CD4-positive, alpha-beta T cell treated with Interleukin-12 subunit alpha and Interleukin-12 subunit beta, for 1 hour (primary cell): ENCODE measurements around the gene CA6.
A peak's percentile ranks its signal among the peaks of the same experiment; 100 is the strongest.
"Not testable (repeated sequence)": the region's sequence is repeated elsewhere in the genome, so short reads cannot be mapped to it uniquely, and the experiment has no call there.

ENCODE experiments used
- DNase-seq: peaks from one replicate; pipeline ENCODE4 v3.0.0-alpha.2; 2020

The CA6 gene

DNA sequence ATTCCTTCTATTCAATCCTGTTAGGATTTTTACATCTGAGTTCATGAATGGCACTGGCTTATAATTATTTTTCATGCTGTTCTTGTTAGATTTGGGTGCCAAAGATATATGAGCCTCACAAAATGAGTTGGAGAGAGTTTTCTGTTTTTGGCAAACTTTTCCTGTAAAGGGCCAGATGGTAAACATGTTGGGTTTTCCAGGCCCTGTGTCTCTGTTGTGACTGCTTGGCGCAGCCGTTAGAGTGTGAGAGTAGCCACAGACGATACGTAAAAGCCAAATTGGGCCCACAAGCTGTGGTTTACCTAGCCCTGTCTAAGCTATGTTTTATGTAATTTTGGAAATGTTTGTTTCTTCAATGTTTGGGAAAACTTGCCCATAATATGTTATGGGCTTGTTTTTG is 15.6 kb upstream of the CA6 start:
- no peak for DNase-seq

DNA sequence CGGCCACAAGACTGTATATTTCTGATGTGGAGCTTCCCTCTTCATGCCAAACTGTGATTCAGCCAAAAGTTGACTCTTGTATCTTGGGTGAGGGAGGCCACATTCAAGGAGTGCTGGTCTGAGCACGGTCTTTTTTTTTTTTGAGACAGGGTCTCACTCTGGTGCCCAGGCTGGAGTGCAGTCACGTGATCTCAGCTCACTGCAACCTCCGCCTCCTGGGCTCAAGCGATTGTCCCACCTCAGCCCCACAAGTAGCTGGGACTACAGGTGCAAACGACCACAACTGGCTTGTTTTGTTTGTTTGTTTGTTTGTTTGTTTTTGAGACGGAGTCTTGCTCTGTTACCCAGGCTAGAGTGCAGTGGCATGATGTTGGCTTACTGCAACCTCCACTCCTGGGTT is 8.6 kb upstream of the CA6 start:
- not testable (repeated sequence) for DNase-seq

DNA sequence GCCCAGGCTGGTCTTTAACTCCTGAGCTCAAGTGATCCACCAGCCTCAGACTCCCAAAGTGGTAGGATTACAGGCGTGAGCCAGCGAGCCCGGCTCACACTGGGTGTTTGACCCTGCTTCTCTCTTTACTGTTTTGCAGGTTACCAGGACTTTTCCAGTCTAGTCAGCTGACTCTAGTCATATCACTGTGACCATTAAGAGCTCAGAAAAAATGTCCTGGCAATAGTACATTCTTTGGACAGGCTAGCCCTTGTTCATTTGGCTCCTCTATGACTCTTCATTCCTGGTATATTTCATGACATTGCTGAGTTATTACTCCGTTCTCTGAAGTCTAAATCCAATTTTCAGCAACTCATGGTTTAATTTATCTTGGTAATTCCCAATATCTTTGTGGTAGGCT is 8.0 kb upstream of the CA6 start:
- no peak for DNase-seq

DNA sequence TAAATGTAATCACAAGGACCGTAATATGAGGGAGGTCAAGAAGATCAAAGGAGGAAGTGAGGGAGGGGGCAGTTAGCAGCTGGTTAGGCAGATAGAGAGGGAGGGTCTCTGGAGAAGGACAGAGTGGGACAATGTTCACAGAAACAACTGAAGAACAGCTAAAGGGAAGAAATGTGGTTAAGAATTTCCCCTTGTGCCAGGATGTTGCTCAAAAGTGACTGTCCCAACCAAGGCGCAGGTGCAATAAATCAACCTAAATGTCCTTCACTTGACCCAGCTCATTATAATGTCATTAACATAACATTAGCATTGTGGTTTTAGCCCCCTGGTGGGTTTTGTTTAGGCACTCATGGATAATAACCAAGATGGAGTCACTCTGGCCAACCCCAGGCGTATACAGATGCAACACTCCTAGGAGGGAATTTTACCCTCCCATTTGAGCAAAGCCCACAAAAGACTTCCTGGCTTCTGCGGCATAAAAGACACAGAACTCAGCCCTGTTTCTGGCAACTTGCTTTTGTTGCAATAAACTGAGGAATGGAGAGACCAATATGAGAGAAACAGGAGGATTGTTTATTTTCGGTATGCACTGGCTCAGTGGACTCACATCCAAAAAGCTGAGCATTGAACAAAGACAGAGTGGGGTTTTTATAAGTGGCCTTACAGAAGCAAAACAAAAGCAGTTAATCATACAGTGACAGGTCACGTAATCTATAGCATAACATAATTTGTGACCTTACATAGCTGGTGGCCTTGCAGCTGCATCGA is 7.3 kb upstream of the CA6 start:
- DNase-seq: no peak

DNA sequence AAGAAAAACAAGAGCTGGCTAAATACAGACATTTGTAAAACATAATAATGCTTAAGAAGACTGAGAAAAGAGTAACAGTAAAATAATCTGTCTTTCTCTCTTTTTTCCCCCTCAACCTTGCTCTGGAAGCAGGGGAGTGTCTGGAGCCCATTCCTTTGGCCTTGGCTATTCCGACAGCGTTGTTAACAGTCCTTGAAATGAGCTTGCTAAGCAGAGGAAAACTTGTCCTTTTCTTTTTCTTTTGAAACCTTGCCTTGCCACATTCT is 6.7 kb upstream of the CA6 start:
- DNase-seq: no peak

DNA sequence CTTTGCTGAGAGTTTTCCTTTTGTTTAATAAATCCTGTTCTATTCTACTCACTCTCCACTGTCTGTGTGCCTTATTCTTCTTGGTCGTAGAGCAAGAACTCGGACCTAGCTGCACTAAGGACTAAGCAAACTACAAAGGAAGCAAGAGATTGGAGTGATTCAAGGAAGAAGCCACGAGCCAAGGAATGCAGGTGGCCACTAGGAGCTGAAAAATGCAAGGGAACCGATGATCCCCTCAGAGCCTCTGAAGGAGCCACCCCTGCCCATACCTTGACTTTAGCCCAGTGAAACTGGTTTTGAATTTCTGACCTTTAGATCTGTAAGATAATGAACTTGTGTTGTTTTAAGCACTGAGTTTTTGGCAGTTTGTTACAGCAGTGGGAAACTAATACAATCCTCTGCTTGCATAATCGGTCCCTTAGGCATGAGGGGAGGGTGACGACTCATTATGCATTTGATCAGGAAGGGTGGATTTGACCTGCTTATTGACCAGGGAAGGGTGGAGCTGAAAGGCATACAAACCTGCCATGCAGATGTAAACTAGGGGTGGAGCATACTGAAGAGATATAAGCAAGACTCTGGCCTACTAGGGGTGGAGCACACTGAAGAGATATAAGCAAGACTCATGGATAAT is 6.2 kb upstream of the CA6 start:
- DNase-seq: no peak

DNA sequence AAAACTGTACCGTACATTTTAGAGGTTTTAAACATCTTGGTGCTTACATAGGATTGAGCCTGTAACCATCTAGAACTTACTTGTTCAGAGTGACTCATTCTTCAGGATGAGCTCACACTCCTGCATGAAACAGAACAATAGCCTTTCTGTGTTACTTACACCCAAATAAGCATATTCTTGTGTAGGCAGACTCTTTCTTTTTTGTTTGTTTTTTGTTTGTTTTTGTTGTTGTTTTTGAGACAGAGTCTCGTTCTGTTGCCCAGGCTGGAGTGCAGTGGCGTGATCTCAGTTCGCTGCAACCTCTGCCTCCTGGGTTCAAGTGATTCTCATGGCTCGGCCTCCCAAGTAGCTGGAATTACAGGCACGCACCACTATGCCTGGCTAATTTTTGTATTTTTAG is 3.8 kb upstream of the CA6 start:
- DNase-seq: no peak

DNA sequence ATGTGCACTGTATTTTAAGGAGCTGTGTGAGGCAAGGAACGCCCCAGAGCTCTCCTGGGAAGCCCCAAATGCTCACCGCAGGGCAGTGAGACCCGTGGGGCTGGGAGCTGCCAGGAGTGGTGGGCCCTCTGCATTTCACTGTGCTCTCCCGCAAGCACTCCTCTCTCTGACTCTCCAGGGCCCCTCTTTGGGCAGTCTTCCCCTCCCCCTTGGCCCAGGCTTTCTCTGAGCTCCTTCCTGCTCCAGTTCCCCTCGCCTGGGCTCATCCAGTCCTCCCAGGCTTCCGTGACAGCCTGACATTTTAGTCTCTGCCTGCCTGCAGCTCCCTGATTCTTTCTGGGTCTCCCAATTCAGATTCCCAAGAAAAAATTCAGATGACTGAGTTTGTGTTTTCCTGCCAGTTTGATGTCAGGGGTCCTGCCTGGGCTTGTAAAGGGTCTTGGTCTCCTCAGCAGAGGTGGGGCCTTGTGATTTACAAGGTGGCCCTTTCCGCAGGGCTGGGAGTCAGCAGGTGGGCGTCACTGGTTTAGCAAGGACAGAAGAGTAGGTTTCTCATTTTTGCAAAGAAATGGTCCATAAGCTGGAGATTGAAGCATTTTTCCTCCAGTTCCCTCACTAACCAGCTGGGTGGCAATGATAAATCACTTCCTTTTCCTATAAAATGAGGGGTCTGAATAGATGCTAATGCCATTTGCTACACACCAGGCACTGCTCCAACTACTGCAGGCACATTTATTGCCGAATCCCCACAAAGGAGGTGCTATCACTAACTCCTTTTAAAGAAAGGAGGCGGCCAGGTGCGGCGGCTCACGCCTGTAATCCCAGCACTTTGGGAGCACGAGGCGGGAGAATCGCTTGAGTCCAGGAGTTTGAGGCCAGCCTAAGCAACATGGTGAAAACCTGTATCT is 1.9 kb upstream of the CA6 start:
- DNase-seq: no peak

DNA sequence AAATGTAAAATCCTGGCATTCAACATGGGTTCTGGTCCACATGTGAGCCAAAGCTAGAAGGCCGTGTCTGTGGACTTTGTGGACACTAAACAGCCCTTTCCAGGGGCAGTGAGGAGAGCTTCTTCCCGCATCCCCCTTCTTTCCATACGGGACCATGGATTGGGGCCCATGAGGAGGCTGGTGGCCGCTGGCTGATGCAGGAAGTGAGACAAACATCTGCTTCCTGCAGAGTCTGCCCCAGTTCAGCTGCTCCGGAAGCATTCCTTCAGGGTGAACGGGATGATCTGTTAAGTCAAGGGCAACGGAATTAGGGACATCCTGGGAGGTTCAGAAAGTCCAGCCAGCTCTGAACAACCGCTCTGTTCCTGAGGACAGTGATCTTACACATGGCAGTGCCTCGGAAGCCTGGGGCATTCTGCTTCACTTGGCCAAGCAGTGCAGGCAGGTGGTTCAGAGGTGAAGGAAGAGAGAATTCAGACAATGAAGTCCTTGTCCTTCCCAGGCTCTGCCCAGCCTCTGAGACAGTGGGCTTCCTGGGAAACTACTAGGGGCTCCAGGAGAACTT is 1.5 kb downstream of the CA6 start:
- no peak for DNase-seq

DNA sequence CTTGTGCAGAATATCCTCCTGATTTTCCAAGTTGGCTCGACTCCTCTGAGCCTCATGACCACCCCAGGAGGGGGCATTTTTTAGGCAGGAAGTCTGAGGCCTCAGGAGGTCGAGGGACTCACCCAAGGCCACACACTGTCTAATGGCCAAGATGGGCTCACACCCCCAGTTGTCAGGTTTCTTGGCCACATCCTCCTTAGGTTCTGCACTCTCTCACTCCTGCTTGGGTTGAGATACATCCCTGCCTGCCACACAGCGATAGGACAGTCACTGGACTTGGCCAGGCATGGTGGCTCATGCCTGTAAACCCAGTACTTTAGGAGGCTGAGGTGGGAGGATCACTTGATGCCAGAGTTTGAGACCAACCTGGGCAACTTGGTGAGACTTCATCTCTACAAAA is 4.6 kb downstream of the CA6 start:
- DNase-seq: no peak

DNA sequence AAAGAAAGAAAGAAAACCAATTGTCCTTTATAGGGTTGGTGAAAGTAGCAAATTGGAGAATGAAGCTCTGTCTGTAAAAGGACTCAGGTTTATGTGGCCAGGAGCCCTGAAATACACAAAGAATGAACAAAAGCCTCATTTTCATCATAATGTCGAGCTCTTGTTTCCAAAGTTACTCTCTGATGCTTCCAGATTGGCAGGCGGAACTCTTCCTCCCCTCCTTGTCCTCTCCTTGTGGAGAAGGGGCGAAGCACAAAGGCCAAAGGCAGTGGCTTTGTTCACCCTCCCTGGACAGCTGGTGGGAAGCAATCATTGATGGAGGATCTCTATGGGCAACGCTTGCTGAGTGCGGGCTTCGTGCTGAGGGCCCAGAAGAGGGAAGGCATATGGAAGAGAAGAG is 5.6 kb downstream of the CA6 start:
- DNase-seq: no peak

DNA sequence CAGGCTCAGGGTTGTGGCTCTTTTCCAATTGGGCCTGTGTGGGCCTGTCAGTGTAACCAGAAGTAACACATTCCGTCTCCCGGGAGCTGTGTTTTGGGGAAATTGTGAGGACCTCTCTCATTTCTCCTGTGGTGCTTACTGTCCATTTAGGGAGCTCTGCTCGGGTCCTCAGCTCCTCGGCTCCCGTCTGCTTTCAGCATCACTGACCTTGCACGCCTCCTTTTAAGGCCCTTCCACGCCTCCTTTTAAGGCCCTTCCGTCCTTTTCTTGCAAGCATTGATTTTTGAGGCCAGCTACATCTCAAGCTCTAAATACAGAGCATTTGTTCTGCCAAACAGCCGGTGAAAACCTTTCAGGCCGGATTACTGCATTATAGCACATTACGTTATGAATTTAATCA is 9.7 kb downstream of the CA6 start:
- DNase-seq: no peak

DNA sequence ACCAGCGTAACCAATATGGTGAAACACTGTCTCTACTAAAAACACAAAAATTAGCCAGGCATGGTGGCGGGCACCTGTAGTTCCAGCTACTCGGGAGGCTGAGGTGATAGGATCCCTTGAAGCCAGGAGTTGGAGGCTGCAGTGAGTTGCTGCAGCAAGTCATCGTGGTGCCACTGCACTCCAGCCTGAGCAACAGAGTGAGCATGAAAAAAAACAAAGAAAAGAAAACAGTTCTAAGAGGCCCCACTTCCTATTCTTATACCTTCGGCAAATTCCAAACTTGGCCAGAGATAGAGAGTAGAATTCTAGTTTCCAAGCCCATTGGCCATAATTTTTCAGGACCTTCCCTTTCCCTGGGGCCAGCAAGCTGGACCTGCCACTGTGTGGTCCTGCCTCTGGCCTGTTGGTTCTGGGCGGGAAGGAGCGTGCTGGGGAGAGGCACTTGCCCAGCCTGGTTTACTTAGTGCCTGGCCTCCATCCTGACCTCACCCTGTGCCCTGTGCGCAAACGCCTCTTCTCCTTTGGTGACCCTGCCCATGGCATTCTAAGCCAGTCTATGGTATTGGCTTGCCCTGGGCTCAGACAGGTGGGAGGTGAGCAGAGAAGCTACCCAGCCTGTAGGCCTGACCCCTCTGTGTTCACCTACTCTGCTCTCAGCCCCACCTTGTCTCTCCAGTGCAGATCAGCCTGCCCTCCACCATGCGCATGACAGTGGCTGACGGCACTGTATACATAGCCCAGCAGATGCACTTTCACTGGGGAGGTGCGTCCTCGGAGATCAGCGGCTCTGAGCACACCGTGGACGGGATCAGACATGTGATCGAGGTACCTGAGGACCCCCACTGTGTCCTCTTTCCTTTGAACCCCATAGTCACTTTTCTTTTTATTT is 11.0 kb downstream of the CA6 start:
- DNase-seq: no peak

DNA sequence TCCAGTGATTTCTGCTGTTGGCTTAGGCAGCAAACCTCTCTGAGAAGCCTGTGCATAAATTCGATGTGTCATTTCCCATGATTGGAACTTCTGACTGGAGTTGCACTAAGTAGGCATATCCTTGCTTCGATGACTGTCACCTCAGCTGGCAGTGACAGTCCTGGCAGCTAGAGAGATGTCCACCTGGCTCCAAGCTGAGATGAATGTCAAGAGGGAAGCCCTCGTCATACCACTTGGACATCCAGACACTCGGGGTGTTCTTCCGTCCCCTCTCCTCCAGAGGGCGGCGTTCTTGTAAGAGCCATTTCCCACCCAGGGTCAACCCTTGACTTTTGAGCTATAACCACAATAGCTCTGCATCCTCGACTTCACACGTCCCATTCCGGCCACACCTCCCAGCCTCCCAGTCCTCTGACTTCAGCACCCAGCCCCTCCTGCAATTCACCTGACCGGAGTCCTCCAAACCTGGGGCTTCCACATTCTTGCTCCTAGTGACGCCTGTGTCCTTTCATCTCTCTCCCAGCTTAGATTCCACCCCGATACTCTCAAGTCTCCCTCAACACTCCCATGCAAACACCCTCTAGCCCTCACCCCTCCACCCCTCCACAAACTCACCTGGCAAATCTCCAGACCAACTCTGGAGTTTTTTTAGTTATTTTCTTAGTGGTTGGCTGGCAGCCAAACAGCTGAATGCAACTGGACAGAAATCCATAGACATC is 17.3 kb downstream of the CA6 start:
- DNase-seq: peak; percentile 49

DNA sequence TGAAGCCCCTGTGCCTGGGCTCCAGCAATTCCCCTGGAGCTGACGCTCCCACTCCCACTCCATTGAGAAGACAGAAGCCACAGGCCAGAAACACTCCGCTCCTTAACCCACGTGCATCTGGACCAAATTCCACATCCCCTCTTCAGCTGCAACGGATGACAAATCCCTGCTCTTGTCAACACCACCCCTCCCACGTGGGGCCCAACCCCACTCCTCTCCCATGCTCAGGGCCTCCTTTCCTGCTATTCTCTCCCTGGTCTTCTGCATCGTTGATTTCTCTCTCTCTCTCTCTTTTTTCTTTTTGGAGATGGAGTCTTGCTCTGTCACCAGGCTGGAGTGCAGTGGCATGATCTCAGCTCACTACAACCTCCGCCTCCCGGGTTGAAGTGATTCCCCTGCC is 18.3 kb downstream of the CA6 start:
- no peak for DNase-seq

DNA sequence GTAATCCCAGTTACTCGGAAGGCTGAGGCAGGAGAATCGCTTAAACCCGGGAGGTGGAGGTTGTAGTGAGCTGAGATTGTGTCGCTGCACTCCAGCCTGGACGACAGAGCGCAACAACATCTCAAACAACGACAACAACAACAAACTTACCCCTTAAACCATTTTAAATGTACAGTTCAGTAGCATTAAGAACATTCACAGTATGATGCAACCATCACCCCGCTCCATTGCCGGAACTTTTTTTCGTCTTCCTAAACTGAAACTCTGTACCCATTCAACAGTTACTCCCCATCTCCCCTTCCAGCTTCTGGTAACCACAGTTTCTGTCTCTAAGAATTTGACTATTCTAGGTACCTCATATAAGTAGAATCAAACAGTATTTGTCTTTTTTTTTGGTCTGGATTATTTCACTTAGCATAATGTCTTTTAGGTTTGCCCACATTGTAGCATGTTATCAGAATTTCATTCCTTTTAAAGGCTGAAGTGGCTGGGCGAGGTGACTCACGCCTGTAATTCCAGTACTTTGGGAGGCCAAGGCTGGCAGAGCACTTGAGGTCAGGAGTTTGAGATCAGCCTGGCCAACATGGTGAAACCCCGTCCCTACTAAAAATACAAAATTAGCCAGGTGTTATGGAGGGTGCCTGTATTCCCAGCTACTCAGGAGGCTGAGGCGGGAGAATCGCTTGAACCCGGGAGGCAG is 19.6 kb downstream of the CA6 start:
- DNase-seq: no peak

DNA sequence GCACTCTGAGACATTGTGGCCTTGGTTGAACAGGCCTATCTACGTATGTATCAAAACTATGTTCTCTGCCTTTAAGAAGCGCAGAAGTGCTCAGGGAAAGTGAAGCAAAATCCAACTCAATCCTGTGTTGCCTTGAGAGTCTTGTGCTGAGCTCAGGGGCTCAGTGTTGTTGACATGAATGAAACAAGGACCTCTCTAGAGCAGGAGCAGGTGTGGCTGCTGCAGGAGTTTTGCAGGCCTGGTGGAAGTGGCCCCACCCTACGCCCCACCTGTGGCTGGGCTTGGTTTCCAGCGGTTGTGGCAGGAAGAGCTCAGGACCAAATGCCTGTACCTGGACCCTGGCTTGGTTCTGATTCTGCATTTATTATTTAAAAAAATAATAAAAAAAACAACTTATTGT is 20.9 kb downstream of the CA6 start:
- DNase-seq: no peak

DNA sequence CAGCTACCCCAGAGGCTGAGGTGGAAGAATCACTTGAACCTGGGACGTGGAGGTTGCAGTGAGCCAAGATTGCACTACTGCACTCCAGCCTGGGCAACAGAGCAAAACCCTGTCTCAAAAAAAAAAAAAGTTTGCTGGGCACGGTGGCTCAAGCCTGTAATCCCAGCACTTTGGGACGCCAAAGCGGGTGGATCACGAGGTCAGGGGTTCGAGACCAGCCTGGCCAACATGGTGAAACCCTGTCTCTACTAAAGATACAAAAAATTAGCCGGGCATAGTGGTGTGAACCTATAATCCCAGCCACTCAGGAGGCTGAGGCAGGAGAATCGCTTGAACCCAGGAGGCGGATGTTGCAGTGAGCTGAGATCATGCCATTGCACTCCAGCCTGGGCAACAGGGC is 23.2 kb downstream of the CA6 start:
- not testable (repeated sequence) for DNase-seq

DNA sequence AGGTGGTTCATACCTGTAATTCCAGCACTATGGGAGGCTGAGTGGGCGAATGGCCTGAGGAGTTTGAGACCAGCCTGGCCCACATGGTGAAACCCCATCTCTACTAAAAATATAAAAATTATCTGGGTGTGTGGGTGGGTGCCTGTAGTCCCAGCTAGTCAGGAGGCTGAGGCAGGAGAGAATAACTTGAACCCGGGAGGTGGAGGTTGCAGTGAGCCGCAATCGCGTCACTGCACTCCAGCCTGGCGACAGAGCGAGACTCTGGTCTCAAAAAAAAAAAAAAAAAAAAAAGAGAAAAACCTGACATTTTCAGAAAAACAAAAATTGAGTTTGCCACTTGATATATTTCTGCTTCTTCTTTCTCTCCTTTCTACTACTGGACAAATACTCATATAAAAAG is 24.3 kb downstream of the CA6 start:
- DNase-seq: no peak

DNA sequence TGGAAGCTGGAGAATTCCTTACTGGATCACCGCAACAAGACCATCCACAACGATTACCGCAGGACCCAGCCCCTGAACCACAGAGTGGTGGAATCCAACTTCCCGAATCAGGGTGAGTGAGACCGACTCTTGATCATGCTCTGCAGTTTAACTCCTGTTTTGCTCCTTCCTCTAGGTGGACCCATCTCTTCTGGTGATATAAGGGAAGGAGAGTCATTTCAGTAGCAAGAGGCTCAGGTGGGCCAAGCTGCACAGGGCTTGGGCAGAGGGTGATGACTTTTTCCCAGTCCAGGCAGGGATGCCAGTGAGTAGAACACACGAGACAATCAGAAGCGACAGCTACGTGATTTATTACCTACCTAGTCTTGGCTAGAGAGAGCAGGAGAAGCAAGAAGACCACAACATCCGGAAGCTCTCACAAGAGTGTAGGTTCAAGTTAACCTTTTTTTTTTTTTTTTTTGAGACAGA is 25.2 kb downstream of the CA6 start:
- DNase-seq: peak; percentile 61

DNA sequence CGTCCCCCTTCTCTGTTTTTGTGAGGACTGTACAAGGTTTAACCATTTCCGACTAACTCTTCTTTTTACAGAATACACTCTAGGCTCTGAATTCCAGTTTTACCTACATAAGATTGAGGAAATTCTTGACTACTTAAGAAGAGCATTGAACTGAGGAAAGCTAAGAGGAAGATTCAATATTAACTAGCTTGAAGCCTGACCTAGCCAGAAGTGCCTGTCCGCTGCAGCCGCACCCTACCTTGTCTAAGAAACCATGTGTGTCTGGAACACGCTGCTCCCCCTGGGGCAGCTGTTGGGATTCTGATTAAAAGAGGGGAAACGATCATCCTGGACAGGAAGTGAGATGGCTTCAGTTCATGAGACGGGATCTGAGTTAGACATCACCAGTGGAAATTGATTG is 28.9 kb downstream of the CA6 start:
- DNase-seq: no peak
